Smooth muscle cell (in vitro differentiated cells): Measurements from ENCODE around the gene CYS1. TPM values are rescaled to one million over a fixed set of nuclear protein-coding genes. Genes with fewer than 3 reads are reported as not detected.

ENCODE experiments used
- DNase-seq: peaks from one replicate; lab custom pipeline; 2025; ENCODE audit not compliant: unreplicated experiment; lab: John Stamatoyannopoulos, UW
- H2AFZ ChIP-seq: fragments of 200-600 bp; sonication (generic); 2 replicates; pipeline ENCODE4 v1.6.0; 2016; ENCODE audit warnings: antibody characterized with exemption, low read depth, mild to moderate bottlenecking
- H3F3A ChIP-seq: fragments of 200-600 bp; sonication (generic); 2 replicates; pipeline ENCODE4 v1.6.0; 2017; ENCODE audit warnings: antibody characterized with exemption, low read depth
- H3K27ac ChIP-seq: fragments of 200-600 bp; sonication (generic); 2 replicates; pipeline ENCODE4 v1.5.1; 2016; ENCODE audit warnings: low read depth, mild to moderate bottlenecking
- H3K27me3 ChIP-seq: fragments of 200-600 bp; sonication (generic); 2 replicates; pipeline ENCODE4 v1.6.1; 2016; ENCODE audit warnings: low read depth, mild to moderate bottlenecking
- H3K36me3 ChIP-seq: fragments of 200-600 bp; sonication (generic); 2 replicates; pipeline ENCODE4 v1.5.1; 2016; ENCODE audit warnings: low read depth
- H3K4me1 ChIP-seq: fragments of 200-600 bp; sonication (generic); 2 replicates; pipeline ENCODE4 v1.5.1; 2016; ENCODE audit warnings: low read depth
- H3K4me2 ChIP-seq: fragments of 200-600 bp; sonication (generic); 2 replicates; pipeline ENCODE4 v1.6.0; 2016; ENCODE audit warnings: mild to moderate bottlenecking
- H3K4me3 ChIP-seq: fragments of 200-600 bp; sonication (generic); 2 replicates; pipeline ENCODE4 v1.5.1; 2016; ENCODE audit warnings: mild to moderate bottlenecking
- H3K79me2 ChIP-seq: fragments of 200-600 bp; sonication (generic); 2 replicates; pipeline ENCODE4 v1.6.0; 2016; ENCODE audit warnings: low read depth, mild to moderate bottlenecking
- H3K9ac ChIP-seq: fragments of 200-600 bp; sonication (generic); 2 replicates; pipeline ENCODE4 v1.6.0; 2016; ENCODE audit warnings: low read depth
- H3K9me3 ChIP-seq: fragments of 200-600 bp; sonication (generic); replicated peaks from 2 replicates; pipeline ENCODE4 v1.5.1; 2016; ENCODE audit warnings: low read depth
- H4K20me1 ChIP-seq: fragments of 200-600 bp; sonication (generic); 2 replicates; pipeline ENCODE4 v1.6.0; 2016; ENCODE audit warnings: low read depth
- WGBS: methylation state at CpG from one replicate; pipeline ENCODE4 v1.1.7; 2016; ENCODE audit warnings: low lambda C conversion rate; 5-methylcytosine and 5-hydroxymethylcytosine counted together
- polyA plus RNA-seq: library from polyadenylated mRNA; unstranded; fragments of >200 nt; fragmentation: Nextera tagmentation; extraction: Ambion mirVana; gene quantifications from 2 replicates; pipeline ENCODE4 v1.2.1, GENCODE V29; 2016
- total RNA-seq: library from RNA; depleted of rRNA; stranded (reverse); fragments of >200 nt; gene quantifications from 2 replicates; pipeline ENCODE4 v1.2.3, GENCODE V29; 2014
- TF ChIP-seq, protein P1 (sequence below): fragments of 200-600 bp; sonication (generic); IDR thresholded peaks from 2 replicates; pipeline ENCODE4 v1.5.1; 2017; ENCODE audit warnings: borderline replicate concordance, mild to moderate bottlenecking, antibody characterized with exemption; ENCODE audit not compliant: insufficient read depth, poor library complexity, severe bottlenecking

CYS1 gene
- total and polyA plus RNA-seq, 2 experiments from 2014 or later, result 3.9 to 11.5 TPM

DNA sequence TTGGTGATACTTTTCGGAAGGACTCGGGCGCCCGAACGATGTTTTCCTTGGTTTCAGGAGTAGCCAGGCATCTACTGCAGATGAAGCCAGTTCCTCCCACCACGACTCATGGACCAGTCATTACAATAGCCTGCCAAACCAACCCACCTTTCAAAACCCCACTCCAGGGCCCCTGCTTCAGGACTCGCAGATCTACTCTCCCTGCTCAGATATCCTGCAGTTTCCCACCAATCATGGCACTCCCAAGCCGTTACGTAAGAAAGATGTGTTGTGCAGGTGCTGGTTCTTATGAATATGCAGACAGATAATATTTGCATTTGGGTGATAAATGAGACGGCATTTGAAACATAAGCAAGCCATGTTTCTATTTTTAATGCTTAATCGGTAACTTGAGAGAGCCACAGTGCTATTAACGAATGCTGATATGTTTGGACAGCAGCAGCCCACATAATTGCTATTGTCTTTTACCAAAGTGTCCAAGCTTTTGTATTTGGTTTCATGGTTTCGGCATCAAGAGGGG is 3.5 kb upstream of the CYS1 start:
- Histone ChIP-seq H3K79me2 (no peaks in the 10 kb centered on the region), H3K27ac (no peak overlapping the region), H3K27me3 (peaks cover 17% of the 10 kb centered on the region), H3F3A (peaks cover 8% of the 10 kb centered on the region), H3K36me3 (no peaks in the 10 kb centered on the region), H3K4me1 (no peaks in the 10 kb centered on the region), H3K9me3 (no peaks in the 10 kb centered on the region), H3K4me3 (no peak overlapping the region), H3K4me2 (no peak overlapping the region), H3K9ac (no peak overlapping the region), H2AFZ (no peak overlapping the region), H4K20me1 (no peaks in the 10 kb centered on the region)
- no peak for DNase-seq
- 84% methylated on average over 13 of the region's 13 CpGs for WGBS
- TF ChIP-seq, protein P1, sequence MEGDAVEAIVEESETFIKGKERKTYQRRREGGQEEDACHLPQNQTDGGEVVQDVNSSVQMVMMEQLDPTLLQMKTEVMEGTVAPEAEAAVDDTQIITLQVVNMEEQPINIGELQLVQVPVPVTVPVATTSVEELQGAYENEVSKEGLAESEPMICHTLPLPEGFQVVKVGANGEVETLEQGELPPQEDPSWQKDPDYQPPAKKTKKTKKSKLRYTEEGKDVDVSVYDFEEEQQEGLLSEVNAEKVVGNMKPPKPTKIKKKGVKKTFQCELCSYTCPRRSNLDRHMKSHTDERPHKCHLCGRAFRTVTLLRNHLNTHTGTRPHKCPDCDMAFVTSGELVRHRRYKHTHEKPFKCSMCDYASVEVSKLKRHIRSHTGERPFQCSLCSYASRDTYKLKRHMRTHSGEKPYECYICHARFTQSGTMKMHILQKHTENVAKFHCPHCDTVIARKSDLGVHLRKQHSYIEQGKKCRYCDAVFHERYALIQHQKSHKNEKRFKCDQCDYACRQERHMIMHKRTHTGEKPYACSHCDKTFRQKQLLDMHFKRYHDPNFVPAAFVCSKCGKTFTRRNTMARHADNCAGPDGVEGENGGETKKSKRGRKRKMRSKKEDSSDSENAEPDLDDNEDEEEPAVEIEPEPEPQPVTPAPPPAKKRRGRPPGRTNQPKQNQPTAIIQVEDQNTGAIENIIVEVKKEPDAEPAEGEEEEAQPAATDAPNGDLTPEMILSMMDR, result no peak

DNA sequence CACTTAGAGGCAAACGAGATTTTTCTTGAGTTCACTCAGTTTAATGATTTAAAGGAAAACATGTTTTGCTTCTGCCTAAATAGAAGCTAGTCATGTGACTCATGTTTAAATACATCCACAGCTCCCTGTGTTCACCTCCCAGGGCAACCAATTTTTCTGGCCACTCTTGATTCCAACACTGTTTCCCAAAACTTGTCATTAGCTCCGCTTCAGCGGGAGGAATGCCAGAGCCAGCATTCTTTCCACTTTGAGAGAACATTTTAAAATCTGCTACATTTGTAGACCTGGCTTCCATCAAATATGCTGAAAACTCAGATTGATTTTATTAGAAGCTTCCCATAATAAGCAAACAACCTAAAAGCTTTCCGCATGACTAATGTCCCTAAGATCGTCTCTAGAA is 2.8 kb upstream of the CYS1 start:
- H3F3A ChIP-seq, result peaks cover 8% of the 10 kb centered on the region
- H3K4me3 ChIP-seq, result no peak overlapping the region
- no peaks in the 10 kb centered on the region for H3K36me3 ChIP-seq
- H3K27me3 ChIP-seq, result peaks cover 20% of the 10 kb centered on the region
- H4K20me1 ChIP-seq, result no peaks in the 10 kb centered on the region
- no peaks in the 10 kb centered on the region for H3K79me2 ChIP-seq
- TF ChIP-seq, protein P1, result no peak
- no peaks in the 10 kb centered on the region for H3K4me1 ChIP-seq
- no peak for DNase-seq
- H3K9ac ChIP-seq, result no peak overlapping the region
- H3K9me3 ChIP-seq, result no peaks in the 10 kb centered on the region
- peak overlapping the region; percentile 8 for H3K4me2 ChIP-seq
- WGBS, result 40% methylated on average over 5 of the region's 5 CpGs
- H2AFZ ChIP-seq, result no peak overlapping the region
- no peak overlapping the region for H3K27ac ChIP-seq

DNA sequence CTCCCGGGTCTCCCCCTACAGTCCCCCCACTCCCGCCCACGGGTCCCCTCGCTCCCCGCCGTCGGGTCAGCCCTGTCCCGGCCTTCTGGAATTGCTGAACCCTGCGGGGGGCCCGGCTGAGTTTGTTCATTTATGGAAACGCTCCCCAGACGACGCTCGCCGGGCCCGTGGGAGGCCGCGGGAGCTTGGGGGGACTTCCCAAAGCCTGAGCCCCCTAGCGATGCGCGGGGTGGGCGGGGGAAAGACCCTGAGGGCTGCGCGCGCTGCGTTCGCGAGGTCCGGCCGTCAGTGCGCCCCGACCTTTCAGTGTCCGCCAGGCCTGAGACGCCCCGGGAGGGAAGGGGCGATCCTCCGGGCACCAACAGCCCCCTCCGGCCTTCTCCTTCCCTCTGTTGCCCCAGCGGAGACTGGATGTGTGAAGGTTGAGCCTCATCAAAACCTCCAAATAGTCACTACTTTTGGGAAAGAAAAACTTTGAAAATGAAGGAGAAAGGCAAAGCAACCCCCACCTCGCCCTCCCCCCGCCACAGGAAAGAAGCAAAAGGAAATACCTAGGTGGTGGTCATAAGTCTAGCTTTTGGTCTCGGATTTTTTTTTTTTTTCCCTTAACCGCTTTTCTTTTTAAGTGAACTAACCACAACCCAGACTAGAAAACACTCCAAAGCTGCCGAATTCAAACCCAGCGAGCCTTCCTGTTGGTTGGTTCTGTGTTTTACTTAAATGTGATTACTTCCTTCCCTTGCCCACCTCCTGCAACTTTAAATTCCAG is 509 bp upstream of the CYS1 start:
- no peak for DNase-seq
- TF ChIP-seq, protein P1, result no peak
- Histone ChIP-seq H3K9me3 (no peaks in the 10 kb centered on the region), H3K79me2 (no peaks in the 10 kb centered on the region), H3K4me3 (peak overlapping the region; percentile 74), H3K9ac (no peak overlapping the region), H3K27ac (no peak overlapping the region), H3F3A (peaks cover 8% of the 10 kb centered on the region), H3K4me1 (no peaks in the 10 kb centered on the region), H3K36me3 (no peaks in the 10 kb centered on the region), H4K20me1 (no peaks in the 10 kb centered on the region), H3K27me3 (peaks cover 43% of the 10 kb centered on the region), H2AFZ (peak overlapping the region; percentile 78), H3K4me2 (peak overlapping the region; percentile 73)
- 23% methylated on average over 31 of the region's 45 CpGs for WGBS
